Activated CD8-positive, alpha-beta T cell treated with anti-CD3 and anti-CD28 coated beads, Interleukin-2, amount 10 ng/mL, durations not matched to agents 7 days and 5 days (primary cell): Measurements from ENCODE around the gene ZNF740. TPM values are rescaled to one million over a fixed set of nuclear protein-coding genes. Genes with fewer than 3 reads are reported as not detected.

Source experiments
- ATAC-seq: fragments of 150-1000 bp; cut with Tn5 transposase; one replicate; pipeline ENCODE4 v1.10.0; 2021; ENCODE audit warnings: moderate library complexity
- CTCF ChIA-PET: fragments of 350-600 bp; sonication (Branson Sonifier 250); formaldehyde crosslinking; loops from one replicate; lab custom pipeline; 2021; ENCODE audit warnings: antibody characterized with exemption; lab: Charles Lee
- POLR2A ChIA-PET: fragments of 350-600 bp; sonication (Branson Sonifier 250); formaldehyde crosslinking; loops from one replicate; lab custom pipeline; 2021; ENCODE audit warnings: antibody characterized with exemption; lab: Charles Lee
- DNase-seq: peaks from one replicate; pipeline ENCODE4 v3.0.0-alpha.2; 2020
- H3K27ac Mint-ChIP-seq: one replicate; pipeline ENCODE4 v1.8.0; 2021; ENCODE audit warnings: mild to moderate bottlenecking, mixed read lengths
- H3K27me3 Mint-ChIP-seq: one replicate; pipeline ENCODE4 v1.8.0; 2021; ENCODE audit warnings: low read depth, mixed read lengths
- H3K36me3 Mint-ChIP-seq: one replicate; pipeline ENCODE4 v1.8.0; 2021; ENCODE audit warnings: low read depth, mixed read lengths
- H3K4me1 Mint-ChIP-seq: one replicate; pipeline ENCODE4 v1.8.0; 2021; ENCODE audit warnings: low read depth, mixed read lengths
- H3K4me3 Mint-ChIP-seq: one replicate; pipeline ENCODE4 v1.8.0; 2021; ENCODE audit warnings: mild to moderate bottlenecking, mixed read lengths
- H3K9me3 Mint-ChIP-seq: one replicate; pipeline ENCODE4 v1.8.0; 2022; ENCODE audit warnings: mixed read lengths; ENCODE audit not compliant: insufficient read depth
- total RNA-seq, 2 experiments: library from RNA; stranded (reverse); gene quantifications; one replicate each; pipeline ENCODE4 v1.2.3, GENCODE V29; 2021

The ZNF740 gene
- total RNA-seq, 2 experiments from 2014 or later: 28.2 to 31.4 TPM

DNA sequence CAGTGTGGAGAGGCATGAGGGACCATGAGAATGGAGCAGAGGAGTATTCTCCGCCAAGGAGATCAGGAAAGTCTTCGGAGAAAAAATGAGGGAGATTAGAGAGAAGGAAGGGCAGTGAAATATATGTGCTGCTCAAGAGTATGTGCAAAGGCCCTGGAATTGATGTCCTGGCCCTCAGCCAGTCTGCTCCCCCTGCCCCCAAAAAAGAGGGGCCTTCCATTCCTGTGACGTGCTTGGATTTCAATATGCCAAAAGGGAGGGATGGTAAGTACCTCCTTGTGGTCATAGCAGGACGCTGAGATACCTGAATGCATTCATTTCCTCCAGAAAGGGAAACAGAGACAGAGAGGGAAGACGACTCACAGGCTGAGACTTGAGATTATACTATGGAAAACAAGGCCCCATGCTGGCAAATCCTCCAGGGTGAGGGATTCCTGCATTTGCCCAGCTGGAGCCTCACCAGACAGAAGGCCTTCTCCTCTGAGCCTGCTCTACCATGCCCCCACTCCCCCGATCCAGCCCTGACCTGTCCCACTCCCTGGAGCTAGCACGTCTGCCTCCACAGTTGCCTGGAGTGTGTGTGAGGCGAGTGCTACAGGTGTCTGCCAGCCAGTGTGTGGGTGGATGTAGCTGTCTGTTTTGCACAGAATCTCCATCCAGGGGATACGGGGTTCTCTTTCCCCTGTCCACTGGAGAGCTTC, 55.4 kb downstream of the ZNF740 start:
- Mint-ChIP-seq H3K4me1 (peaks cover 51% of the 10 kb centered on the region), H3K36me3 (no peaks in the 10 kb centered on the region), H3K27ac (peak overlapping the region; percentile 74), H3K27me3 (peaks cover 4% of the 10 kb centered on the region), H3K9me3 (no peaks in the 10 kb centered on the region), H3K4me3 (no peak overlapping the region)
- ATAC-seq (no peak), DNase-seq (peak; percentile 24)
- CTCF ChIA-PET: interaction anchor here (0.8 to 2.3 kb wide), 8 partner anchors 14 to 37 kb away, joined by 3 to 12 read pairs (median 4); partner anchors contain the start of gene ESPL1
- POLR2A ChIA-PET: interaction anchor here (0.7 to 3.5 kb wide), 7 partner anchors 8 to 33 kb away, joined by 3 to 12 read pairs (median 4); partner anchors contain the start of gene ESPL1

DNA sequence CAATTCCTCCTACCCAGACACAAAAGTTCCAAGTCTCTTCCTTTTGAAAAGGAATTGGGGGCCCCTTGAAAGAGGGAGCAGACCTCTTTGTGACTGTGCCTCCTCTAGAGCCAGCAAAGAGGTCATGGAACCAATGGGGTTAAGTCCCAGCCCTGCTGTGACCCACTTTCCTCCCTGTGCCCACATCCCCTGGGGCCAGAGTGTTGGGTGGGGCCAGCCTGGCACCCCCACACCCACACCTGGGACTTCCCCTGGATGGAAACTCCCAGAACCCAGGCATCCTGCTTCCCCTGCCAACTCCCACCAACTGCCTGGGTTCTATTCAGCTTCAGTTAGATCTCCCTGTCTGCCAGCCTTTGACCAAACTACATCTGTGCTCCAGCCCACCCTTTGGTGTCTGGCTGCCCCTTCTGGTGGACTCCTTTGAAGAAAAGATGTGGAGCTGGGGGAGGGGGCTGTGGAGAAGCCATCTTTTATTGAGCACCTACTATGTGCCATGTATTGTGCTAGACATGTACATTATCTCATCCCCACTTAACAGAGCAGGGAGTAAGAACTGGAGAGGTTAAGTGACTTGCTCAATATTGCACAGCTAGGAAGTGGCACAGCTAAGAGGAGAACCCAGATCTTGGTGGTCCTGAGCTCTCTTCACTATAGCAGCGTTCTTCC, 56.1 kb downstream of the ZNF740 start:
- ATAC-seq: no peak
- peak; percentile 34 for DNase-seq
- Mint-ChIP-seq H3K4me1 (peaks cover 46% of the 10 kb centered on the region), H3K4me3 (no peak overlapping the region), H3K27ac (peak overlapping the region; percentile 74), H3K9me3 (no peaks in the 10 kb centered on the region), H3K36me3 (no peaks in the 10 kb centered on the region), H3K27me3 (peaks cover 7% of the 10 kb centered on the region)
- ChIA-PET CTCF (interaction anchor here (0.7 to 2.3 kb wide), 9 partner anchors 10 to 38 kb away, joined by 3 to 12 read pairs (median 5); partner anchors contain the start of gene ESPL1), POLR2A (interaction anchor here (0.6 to 2.2 kb wide), 9 partner anchors 8 to 49 kb away, joined by 3 to 12 read pairs (median 4); partner anchors contain the start of gene ESPL1)

DNA sequence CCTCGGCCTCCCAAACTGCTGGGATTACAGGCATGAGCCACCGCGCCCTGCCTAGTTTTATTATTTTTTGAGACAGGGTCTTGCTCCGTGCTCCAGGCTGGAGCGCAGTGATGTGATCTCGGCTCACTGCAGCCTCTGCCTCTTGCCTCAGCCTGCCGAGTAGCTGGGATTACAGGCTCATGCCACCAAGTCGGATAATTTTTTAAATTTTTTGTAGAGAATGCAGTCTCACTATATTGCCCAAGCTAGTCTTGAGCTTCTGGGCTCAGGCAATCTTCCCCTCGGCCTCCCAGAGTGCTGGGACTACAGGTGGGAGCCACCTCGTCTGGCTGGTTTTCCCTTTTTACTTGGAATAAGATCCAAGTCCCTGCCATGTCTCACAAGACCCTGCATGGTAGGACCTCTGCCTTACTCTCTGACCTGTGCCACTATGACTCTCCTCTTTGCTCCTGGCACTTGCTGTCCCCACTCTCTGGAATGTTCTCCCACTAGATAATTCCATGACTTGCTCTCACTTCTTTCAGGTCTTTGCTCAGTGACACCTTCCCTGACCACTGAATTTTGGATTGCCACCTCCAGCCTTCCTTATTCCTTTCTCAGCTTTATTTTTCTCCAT, 59.2 kb downstream of the ZNF740 start:
- ATAC-seq: no peak
- peaks cover 29% of the 10 kb centered on the region for H3K4me1 Mint-ChIP-seq
- H3K9me3 Mint-ChIP-seq: no peaks in the 10 kb centered on the region
- no peaks in the 10 kb centered on the region for H3K36me3 Mint-ChIP-seq
- ChIA-PET CTCF (interaction anchor here (1.2 to 1.5 kb wide), 2 partner anchors 27 to 28 kb away, joined by 3 to 5 read pairs; no protein-coding TSS in a partner anchor), POLR2A (no interaction called here)
- H3K4me3 Mint-ChIP-seq: no peak overlapping the region
- DNase-seq: no peak
- H3K27ac Mint-ChIP-seq: no peak overlapping the region
- peaks cover 24% of the 10 kb centered on the region for H3K27me3 Mint-ChIP-seq

DNA sequence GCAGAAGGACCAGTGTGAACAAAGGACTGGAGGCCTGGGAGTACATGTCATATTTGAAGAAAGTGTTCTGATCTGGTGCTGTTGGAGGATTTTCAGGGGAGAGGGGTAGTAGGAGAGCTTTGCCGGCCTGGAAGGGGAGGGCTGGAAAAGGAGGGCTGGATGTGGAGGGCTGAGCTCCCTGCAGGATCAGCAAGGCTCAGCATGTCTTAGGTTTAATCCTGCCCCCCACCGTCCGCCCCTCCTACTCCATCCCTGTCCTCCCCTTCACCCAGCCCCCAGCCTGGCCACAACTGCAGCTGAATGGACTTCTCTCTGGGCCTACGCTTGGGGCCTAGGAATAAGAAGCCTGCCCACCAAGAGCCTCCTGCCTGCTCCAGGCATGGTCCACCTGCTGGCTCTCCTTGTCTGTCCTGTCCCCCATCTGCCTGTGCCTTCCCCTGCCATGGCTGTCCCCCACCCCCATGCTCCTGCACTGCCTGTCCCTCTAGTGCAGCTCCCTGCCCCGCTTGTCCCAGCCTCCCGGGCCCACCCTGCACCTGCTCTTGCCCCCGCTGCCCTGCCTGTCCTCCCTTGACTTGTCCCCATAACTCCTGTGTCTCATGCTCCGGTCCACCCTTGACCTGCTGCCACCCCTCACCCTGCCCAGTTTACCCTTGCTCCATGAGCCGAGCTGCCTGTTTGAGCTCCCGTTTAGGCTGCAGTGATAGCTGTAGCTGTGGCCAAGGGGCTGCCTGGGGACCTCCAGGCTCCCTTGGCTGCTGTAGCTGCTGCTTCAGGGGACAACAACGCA, 61.3 kb downstream of the ZNF740 start:
- H3K4me3 Mint-ChIP-seq: no peak overlapping the region
- H3K9me3 Mint-ChIP-seq: no peaks in the 10 kb centered on the region
- ChIA-PET POLR2A (interaction anchor here (0.6 kb wide), 1 partner anchor 8 kb away, joined by 3 read pairs; no protein-coding TSS in a partner anchor), CTCF (interaction anchor here (1.0 to 4.0 kb wide), 5 partner anchors 10 to 79 kb away, joined by 3 to 19 read pairs (median 5); partner anchors contain the start of gene AAAS)
- H3K4me1 Mint-ChIP-seq: peaks cover 12% of the 10 kb centered on the region
- DNase-seq (no peak), ATAC-seq (no peak)
- no peaks in the 10 kb centered on the region for H3K36me3 Mint-ChIP-seq
- H3K27me3 Mint-ChIP-seq: peaks cover 32% of the 10 kb centered on the region
- H3K27ac Mint-ChIP-seq: no peak overlapping the region

DNA sequence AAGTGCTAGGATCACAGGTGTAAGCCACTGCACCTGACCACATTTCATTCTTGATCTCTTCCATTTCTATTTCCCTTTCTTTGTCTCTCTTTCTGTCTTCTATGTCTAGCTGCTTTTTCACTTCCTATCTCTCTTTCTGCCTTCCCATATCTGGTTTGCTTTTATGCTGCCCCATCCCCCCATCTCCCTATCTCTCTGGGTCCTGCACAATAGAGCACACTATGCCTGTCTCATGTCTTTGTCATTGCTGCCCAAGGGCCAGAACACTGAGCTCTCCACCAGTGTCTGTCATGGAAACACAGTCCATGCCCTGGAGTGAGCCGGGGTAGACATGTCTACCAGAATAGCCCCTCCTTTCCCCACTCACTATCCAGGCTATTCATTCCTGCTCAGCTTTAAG, 63.8 kb downstream of the ZNF740 start:
- no peak overlapping the region for H3K4me3 Mint-ChIP-seq
- H3K36me3 Mint-ChIP-seq: no peaks in the 10 kb centered on the region
- peaks cover 7% of the 10 kb centered on the region for H3K4me1 Mint-ChIP-seq
- ATAC-seq (no peak), DNase-seq (no peak)
- H3K27me3 Mint-ChIP-seq: peaks cover 34% of the 10 kb centered on the region
- POLR2A ChIA-PET: interaction anchor here (0.8 to 0.9 kb wide), 2 partner anchors 8 to 31 kb away, joined by 3 read pairs; no protein-coding TSS in a partner anchor
- CTCF ChIA-PET: interaction anchor here (0.9 to 2.4 kb wide), 3 partner anchors 8 to 31 kb away, joined by 4 to 8 read pairs (median 7); no protein-coding TSS in a partner anchor
- H3K27ac Mint-ChIP-seq: no peak overlapping the region
- no peaks in the 10 kb centered on the region for H3K9me3 Mint-ChIP-seq

Other genes with a start within 250 kb of the ZNF740 start
- under 1 TPM; 0.44 to 0.95 TPM for gene KRT18, start 231.6 kb upstream of the ZNF740 start, total RNA-seq
- gene EIF4B, start 174.3 kb upstream of the ZNF740 start, total RNA-seq: 100 to 1,000 TPM; 352 to 353 TPM
- 1 to 10 TPM; 1.0 to 1.4 TPM for gene TNS2, start 130.7 kb upstream of the ZNF740 start, total RNA-seq
- gene SPRYD3, start 101.3 kb upstream of the ZNF740 start, total RNA-seq: 10 to 100 TPM; 27.2 to 31.2 TPM
- 1 to 10 TPM; 3.1 to 5.4 TPM for gene IGFBP6, start 83.1 kb upstream of the ZNF740 start, total RNA-seq
- gene SOAT2, start 77.2 kb upstream of the ZNF740 start, total RNA-seq: 10 to 100 TPM; 10.8 to 13.3 TPM
- gene CSAD, start 203 bp downstream of the ZNF740 start, total RNA-seq: 10 to 100 TPM; 15.7 to 17.0 TPM
- 100 to 1,000 TPM; 500 to 503 TPM for gene ITGB7, start 26.5 kb downstream of the ZNF740 start, total RNA-seq
- 10 to 100 TPM; 44.1 to 45.9 TPM for gene RARG, start 51.5 kb downstream of the ZNF740 start, total RNA-seq
- gene ESPL1, start 87.6 kb downstream of the ZNF740 start, total RNA-seq: 100 to 1,000 TPM; 126 TPM
- 100 to 1,000 TPM; 292 to 307 TPM for gene PFDN5, start 114.8 kb downstream of the ZNF740 start, total RNA-seq
- gene MYG1, start 119.0 kb downstream of the ZNF740 start, total RNA-seq: 10 to 100 TPM; 55.6 to 56.9 TPM
- gene AAAS, start 140.9 kb downstream of the ZNF740 start, total RNA-seq: 10 to 100 TPM; 67.5 to 67.9 TPM
- gene SP7, start 155.6 kb downstream of the ZNF740 start, total RNA-seq: not detected
- gene SP1, start 199.5 kb downstream of the ZNF740 start, total RNA-seq: 10 to 100 TPM; 72.2 to 76.5 TPM
- gene AMHR2, start 243.1 kb downstream of the ZNF740 start, total RNA-seq: not detected